Panc1 (cell line): ENCODE results near the gene ATP6V1G3.
"Not testable (repeated sequence)": the region's sequence is repeated elsewhere in the genome, so short reads cannot be mapped to it uniquely, and the experiment has no call there.

Source experiments
- POLR2AphosphoS5 ChIP-seq: IDR thresholded peaks from 2 replicates; pipeline ENCODE4 v1.6.1; 2012; ENCODE audit warnings: mild to moderate bottlenecking, low read depth, low read length, moderate library complexity
- TF ChIP-seq, protein P1 (sequence below): fragments of 450-650 bp; IDR thresholded peaks from 2 replicates; pipeline ENCODE4 v1.5.1; 2017; ENCODE audit warnings: mild to moderate bottlenecking
- TF ChIP-seq, protein P2 (sequence below), 2 experiments: IDR thresholded peaks; 2 replicates each; pipeline ENCODE4 v1.6.1; 2011 to 2012; ENCODE audit warnings: low read depth in 2 of 2, control low read depth in 1 of 2, low read length in 1 of 2, mild to moderate bottlenecking in 1 of 2, moderate library complexity in 1 of 2; ENCODE audit not compliant: insufficient read depth in 1 of 2

DNA sequence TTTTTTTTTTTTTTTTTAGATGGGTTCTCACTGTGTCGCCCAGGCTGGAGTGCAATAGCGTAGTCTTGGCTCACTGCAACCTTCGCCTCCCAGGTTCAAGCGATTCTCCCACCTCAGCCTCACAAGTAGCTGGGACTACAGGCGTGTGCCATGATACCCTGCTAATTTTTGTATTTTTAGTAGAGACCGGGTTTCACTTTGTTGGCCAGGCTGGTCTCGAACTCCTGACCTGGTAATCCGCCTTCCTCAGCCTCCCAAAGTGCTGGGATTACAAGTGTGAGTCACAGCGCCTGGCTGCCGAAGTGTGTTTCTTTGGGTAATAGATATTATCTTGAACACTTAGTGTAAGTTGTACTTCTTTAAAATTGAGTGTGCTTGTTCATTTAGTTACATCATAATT lies 16.4 kb downstream of the ATP6V1G3 start:
- TF ChIP-seq, protein P1, sequence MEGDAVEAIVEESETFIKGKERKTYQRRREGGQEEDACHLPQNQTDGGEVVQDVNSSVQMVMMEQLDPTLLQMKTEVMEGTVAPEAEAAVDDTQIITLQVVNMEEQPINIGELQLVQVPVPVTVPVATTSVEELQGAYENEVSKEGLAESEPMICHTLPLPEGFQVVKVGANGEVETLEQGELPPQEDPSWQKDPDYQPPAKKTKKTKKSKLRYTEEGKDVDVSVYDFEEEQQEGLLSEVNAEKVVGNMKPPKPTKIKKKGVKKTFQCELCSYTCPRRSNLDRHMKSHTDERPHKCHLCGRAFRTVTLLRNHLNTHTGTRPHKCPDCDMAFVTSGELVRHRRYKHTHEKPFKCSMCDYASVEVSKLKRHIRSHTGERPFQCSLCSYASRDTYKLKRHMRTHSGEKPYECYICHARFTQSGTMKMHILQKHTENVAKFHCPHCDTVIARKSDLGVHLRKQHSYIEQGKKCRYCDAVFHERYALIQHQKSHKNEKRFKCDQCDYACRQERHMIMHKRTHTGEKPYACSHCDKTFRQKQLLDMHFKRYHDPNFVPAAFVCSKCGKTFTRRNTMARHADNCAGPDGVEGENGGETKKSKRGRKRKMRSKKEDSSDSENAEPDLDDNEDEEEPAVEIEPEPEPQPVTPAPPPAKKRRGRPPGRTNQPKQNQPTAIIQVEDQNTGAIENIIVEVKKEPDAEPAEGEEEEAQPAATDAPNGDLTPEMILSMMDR: not testable (repeated sequence)
- not testable (repeated sequence) for TF ChIP-seq POLR2AphosphoS5
- TF ChIP-seq, protein P2, sequence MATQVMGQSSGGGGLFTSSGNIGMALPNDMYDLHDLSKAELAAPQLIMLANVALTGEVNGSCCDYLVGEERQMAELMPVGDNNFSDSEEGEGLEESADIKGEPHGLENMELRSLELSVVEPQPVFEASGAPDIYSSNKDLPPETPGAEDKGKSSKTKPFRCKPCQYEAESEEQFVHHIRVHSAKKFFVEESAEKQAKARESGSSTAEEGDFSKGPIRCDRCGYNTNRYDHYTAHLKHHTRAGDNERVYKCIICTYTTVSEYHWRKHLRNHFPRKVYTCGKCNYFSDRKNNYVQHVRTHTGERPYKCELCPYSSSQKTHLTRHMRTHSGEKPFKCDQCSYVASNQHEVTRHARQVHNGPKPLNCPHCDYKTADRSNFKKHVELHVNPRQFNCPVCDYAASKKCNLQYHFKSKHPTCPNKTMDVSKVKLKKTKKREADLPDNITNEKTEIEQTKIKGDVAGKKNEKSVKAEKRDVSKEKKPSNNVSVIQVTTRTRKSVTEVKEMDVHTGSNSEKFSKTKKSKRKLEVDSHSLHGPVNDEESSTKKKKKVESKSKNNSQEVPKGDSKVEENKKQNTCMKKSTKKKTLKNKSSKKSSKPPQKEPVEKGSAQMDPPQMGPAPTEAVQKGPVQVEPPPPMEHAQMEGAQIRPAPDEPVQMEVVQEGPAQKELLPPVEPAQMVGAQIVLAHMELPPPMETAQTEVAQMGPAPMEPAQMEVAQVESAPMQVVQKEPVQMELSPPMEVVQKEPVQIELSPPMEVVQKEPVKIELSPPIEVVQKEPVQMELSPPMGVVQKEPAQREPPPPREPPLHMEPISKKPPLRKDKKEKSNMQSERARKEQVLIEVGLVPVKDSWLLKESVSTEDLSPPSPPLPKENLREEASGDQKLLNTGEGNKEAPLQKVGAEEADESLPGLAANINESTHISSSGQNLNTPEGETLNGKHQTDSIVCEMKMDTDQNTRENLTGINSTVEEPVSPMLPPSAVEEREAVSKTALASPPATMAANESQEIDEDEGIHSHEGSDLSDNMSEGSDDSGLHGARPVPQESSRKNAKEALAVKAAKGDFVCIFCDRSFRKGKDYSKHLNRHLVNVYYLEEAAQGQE (IDR thresholded peaks at IDR 0.05; ENCODE audit: insufficient read depth in 1 of 2, low read depth in 2 of 2, low read length in 1 of 2): not testable (repeated sequence)
